ENCODE results near the gene WDR17. TPM values are rescaled to one million over a fixed set of nuclear protein-coding genes. Genes with fewer than 3 reads are reported as not detected.

Gene WDR17
- total RNA-seq, 1 experiment from 2014 or later = 1.3 TPM

DNA sequence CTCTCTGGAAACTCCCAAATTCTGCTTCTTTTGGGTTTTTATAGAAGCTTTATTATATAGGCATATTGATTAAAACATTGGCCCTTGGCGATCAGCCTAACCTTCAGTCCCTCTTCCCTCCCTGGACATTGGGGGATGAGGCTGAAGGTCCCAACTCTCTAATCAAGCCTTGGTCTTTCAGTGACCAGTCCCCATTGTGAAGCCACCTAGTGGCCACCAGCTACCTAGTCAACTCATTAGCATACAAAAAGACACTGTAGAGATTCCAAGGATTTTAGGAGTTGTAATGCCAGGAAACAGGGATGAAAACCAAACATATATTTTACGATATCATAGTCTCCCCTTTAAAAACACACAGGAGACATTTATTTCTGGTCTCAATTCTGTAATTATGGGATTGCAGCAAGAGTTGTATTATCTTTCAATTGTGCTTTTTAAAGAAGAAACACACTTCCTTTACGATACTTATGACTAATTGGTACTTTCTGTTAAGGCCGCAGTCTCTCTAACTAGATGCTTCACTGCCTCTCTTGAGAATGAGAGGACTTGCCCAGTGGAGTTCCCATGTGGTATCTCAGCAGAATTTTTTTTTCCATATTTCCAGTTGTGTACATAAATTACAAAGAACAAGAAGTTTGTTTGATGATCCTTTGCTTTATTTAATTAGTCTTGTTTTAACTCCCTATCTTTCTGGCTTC is 58.2 kb downstream of the WDR17 start:
- Histone ChIP-seq H3K79me2 (ENCODE audit: low read length) (no peaks in the 10 kb centered on the region), H4K20me1 (ENCODE audit: low read length) (no peaks in the 10 kb centered on the region), H3K4me3 (ENCODE audit: low read length) (peak overlapping the region; percentile 41), H3K9ac (ENCODE audit: low read length) (no peak overlapping the region), H3F3A (ENCODE audit: low read length, unreplicated experiment) (no peaks in the 10 kb centered on the region), H3K36me3 (ENCODE audit: low read depth, low read length) (no peaks in the 10 kb centered on the region), H3K27ac (ENCODE audit: low read length) (no peak overlapping the region), H2AFZ (ENCODE audit: low read length) (peak overlapping the region; percentile 63), H3K27me3 (ENCODE audit: low read length) (no peaks in the 10 kb centered on the region), H3K4me2 (ENCODE audit: low read length) (peak overlapping the region; percentile 62), H3K4me1 (ENCODE audit: insufficient read depth, low read length) (no peaks in the 10 kb centered on the region), H3K9me2 (replicated peaks; ENCODE audit: low read length) (no peaks in the 10 kb centered on the region), H3K9me3 (ENCODE audit: low read length) (no peaks in the 10 kb centered on the region)
- ATAC-seq (peak; percentile 76), DNase-seq (peak; percentile 43)
- intact Hi-C loops (cut with micrococcal nuclease) = loop anchor here (5.0 kb wide), 1 partner anchor 92 kb away; no protein-coding TSS in a partner anchor
- TF ChIP-seq EZH2 (IDR thresholded peaks at IDR 0.05; ENCODE audit: low read length, unreplicated experiment) (no peak), EZH2phosphoT487 (IDR thresholded peaks at IDR 0.05; ENCODE audit: borderline replicate concordance, low read length) (no peak)
- TF ChIP-seq, protein P1, sequence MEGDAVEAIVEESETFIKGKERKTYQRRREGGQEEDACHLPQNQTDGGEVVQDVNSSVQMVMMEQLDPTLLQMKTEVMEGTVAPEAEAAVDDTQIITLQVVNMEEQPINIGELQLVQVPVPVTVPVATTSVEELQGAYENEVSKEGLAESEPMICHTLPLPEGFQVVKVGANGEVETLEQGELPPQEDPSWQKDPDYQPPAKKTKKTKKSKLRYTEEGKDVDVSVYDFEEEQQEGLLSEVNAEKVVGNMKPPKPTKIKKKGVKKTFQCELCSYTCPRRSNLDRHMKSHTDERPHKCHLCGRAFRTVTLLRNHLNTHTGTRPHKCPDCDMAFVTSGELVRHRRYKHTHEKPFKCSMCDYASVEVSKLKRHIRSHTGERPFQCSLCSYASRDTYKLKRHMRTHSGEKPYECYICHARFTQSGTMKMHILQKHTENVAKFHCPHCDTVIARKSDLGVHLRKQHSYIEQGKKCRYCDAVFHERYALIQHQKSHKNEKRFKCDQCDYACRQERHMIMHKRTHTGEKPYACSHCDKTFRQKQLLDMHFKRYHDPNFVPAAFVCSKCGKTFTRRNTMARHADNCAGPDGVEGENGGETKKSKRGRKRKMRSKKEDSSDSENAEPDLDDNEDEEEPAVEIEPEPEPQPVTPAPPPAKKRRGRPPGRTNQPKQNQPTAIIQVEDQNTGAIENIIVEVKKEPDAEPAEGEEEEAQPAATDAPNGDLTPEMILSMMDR (conservative IDR thresholded peaks at IDR 0.05; ENCODE audit: low read depth, low read length) = peak; percentile 80
- ChIA-PET CTCF (no interaction called here), POLR2A (ENCODE audit: unreplicated experiment) (no interaction called here)
- BruUV-seq (replicated peaks) = no TSS peak

DNA sequence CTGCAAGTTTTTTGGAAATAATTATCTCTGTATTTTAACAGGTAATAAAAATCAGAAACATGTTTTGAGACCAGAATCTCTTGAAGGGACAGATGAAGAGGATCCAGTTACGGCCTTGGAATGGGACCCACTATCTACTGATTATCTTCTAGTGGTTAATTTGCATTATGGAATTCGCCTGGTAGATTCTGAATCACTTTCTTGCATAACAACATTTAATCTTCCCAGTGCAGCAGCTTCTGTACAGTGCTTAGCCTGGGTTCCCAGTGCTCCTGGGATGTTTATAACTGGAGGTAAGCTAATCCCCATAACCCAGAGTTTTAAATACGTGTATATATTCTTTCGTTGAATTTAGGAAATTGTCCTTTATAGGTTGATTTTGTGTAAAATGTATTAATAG is 59.4 kb downstream of the WDR17 start:
- Histone ChIP-seq H3K9ac (ENCODE audit: low read length) (no peak overlapping the region), H3K4me3 (ENCODE audit: low read length) (no peak overlapping the region), H3K9me3 (ENCODE audit: low read length) (no peaks in the 10 kb centered on the region), H2AFZ (ENCODE audit: low read length) (no peak overlapping the region), H3K4me1 (ENCODE audit: insufficient read depth, low read length) (no peaks in the 10 kb centered on the region), H3F3A (ENCODE audit: low read length, unreplicated experiment) (no peaks in the 10 kb centered on the region), H3K4me2 (ENCODE audit: low read length) (no peak overlapping the region), H3K36me3 (ENCODE audit: low read depth, low read length) (no peaks in the 10 kb centered on the region), H4K20me1 (ENCODE audit: low read length) (no peaks in the 10 kb centered on the region), H3K79me2 (ENCODE audit: low read length) (no peaks in the 10 kb centered on the region), H3K27ac (ENCODE audit: low read length) (no peak overlapping the region), H3K27me3 (ENCODE audit: low read length) (no peaks in the 10 kb centered on the region), H3K9me2 (replicated peaks; ENCODE audit: low read length) (no peaks in the 10 kb centered on the region)
- POLR2A ChIA-PET (ENCODE audit: unreplicated experiment) = no interaction called here
- intact Hi-C loops (cut with micrococcal nuclease) = no loop called here
- no peak for DNase-seq
- ATAC-seq = no peak
- BruUV-seq (replicated peaks) = no TSS peak
- no peak for TF ChIP-seq EZH2 (IDR thresholded peaks at IDR 0.05; ENCODE audit: low read length, unreplicated experiment)
- no peak for TF ChIP-seq EZH2phosphoT487 (IDR thresholded peaks at IDR 0.05; ENCODE audit: borderline replicate concordance, low read length)
- TF ChIP-seq, protein P1 (conservative IDR thresholded peaks at IDR 0.05; ENCODE audit: low read depth, low read length) = no peak
- CTCF ChIA-PET = no interaction called here

DNA sequence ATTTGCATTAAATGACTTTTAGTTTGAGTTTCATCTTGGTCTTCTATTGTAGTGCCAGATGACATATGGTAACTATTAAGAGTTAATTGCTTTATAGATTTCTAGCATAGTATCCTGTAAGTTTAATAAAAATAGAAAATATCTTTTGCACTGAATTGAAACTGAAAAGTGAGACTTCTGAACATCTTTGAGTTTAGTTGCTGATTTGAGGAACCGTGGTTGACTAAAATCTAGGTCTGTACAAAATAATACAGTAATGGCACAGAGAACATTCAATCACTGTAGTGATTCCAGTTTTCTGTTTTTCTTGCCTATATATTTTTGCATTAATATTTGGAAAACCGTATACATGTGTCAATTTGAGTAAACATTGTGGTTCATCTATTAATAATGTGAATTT is 69.0 kb downstream of the WDR17 start:
- no peaks in the 10 kb centered on the region for H3K4me1 ChIP-seq (ENCODE audit: insufficient read depth, low read length)
- H3K4me2 ChIP-seq (ENCODE audit: low read length) = no peak overlapping the region
- BruUV-seq (replicated peaks) = no TSS peak
- no peaks in the 10 kb centered on the region for H3F3A ChIP-seq (ENCODE audit: low read length, unreplicated experiment)
- H3K27me3 ChIP-seq (ENCODE audit: low read length) = no peaks in the 10 kb centered on the region
- H2AFZ ChIP-seq (ENCODE audit: low read length) = no peak overlapping the region
- DNase-seq (no peak), ATAC-seq (no peak)
- no peaks in the 10 kb centered on the region for H4K20me1 ChIP-seq (ENCODE audit: low read length)
- H3K27ac ChIP-seq (ENCODE audit: low read length) = no peak overlapping the region
- CTCF ChIA-PET = no interaction called here
- H3K9ac ChIP-seq (ENCODE audit: low read length) = no peak overlapping the region
- intact Hi-C loops (cut with micrococcal nuclease) = no loop called here
- H3K9me2 ChIP-seq (replicated peaks; ENCODE audit: low read length) = no peaks in the 10 kb centered on the region
- TF ChIP-seq, protein P1 (conservative IDR thresholded peaks at IDR 0.05; ENCODE audit: low read depth, low read length) = no peak
- TF ChIP-seq EZH2 (IDR thresholded peaks at IDR 0.05; ENCODE audit: low read length, unreplicated experiment) (no peak), EZH2phosphoT487 (IDR thresholded peaks at IDR 0.05; ENCODE audit: borderline replicate concordance, low read length) (no peak)
- POLR2A ChIA-PET (ENCODE audit: unreplicated experiment) = no interaction called here
- H3K9me3 ChIP-seq (ENCODE audit: low read length) = no peaks in the 10 kb centered on the region
- no peaks in the 10 kb centered on the region for H3K36me3 ChIP-seq (ENCODE audit: low read depth, low read length)
- no peak overlapping the region for H3K4me3 ChIP-seq (ENCODE audit: low read length)
- H3K79me2 ChIP-seq (ENCODE audit: low read length) = no peaks in the 10 kb centered on the region
